ENCODE results near the gene GNA15.
"Not testable (repeated sequence)": the region's sequence is repeated elsewhere in the genome, so short reads cannot be mapped to it uniquely, and the experiment has no call there.

The GNA15 gene
- 1.4 to 17.8 (median 4.1) reads per million in 3 experiments for total RNA-seq

GRCh38 chr19:3135961-3136683, at the start of gene GNA15:
TSS of gene GNA15 (plus strand) at chr19:3136033. CDS start at chr19:3136451, 418 bp downstream.
- DNase-seq = peak; percentile 46

GRCh38 chr19:3087769-3088168, 48.1 kb upstream of the GNA15 start:
- no peak for DNase-seq

- not testable (repeated sequence) for DNase-seq
These were observed 46.5 kb upstream of the GNA15 start for GRCh38 chr19:3089299-3089855.

GRCh38 chr19:3094601-3095440, 41.0 kb upstream of the GNA15 start:
- peak; percentile 26 for DNase-seq

GRCh38 chr19:3095441-3096191, 40.2 kb upstream of the GNA15 start:
- DNase-seq = peak; percentile 76

GRCh38 chr19:3096267-3096901, 39.4 kb upstream of the GNA15 start:
- no peak for DNase-seq

- no peak for DNase-seq
These were observed 38.9 kb upstream of the GNA15 start for GRCh38 chr19:3096902-3097326.

GRCh38 chr19:3097442-3097871, 38.4 kb upstream of the GNA15 start:
- no peak for DNase-seq

GRCh38 chr19:3098141-3098514, 37.7 kb upstream of the GNA15 start:
- no peak for DNase-seq

GRCh38 chr19:3098515-3099346, 37.1 kb upstream of the GNA15 start:
- DNase-seq = peak; percentile 29

GRCh38 chr19:3099347-3100145, 36.3 kb upstream of the GNA15 start:
- DNase-seq = no peak

GRCh38 chr19:3100331-3100730, 35.5 kb upstream of the GNA15 start:
- no peak for DNase-seq

- no peak for DNase-seq
These were observed 34.8 kb upstream of the GNA15 start for GRCh38 chr19:3100747-3101730.

- no peak for DNase-seq
These were observed 33.3 kb upstream of the GNA15 start for GRCh38 chr19:3102239-3103140.

- DNase-seq = no peak
These were observed 31.2 kb upstream of the GNA15 start for GRCh38 chr19:3104708-3104983.

GRCh38 chr19:3105641-3106508, 30.0 kb upstream of the GNA15 start:
- DNase-seq = no peak

- no peak for DNase-seq
These were observed 29.2 kb upstream of the GNA15 start for GRCh38 chr19:3106509-3107141.

Data from central memory CD4-positive, alpha-beta T cell (primary cell).